ENCODE results near the gene HPS4. TPM values are rescaled to one million over a fixed set of nuclear protein-coding genes. Genes with fewer than 3 reads are reported as not detected.

Gene HPS4
- total RNA-seq, 1 experiment from 2014 or later: 35.4 TPM

- ATAC-seq (no peak), DNase-seq (ENCODE audit: low read depth, low spot score) (no peak)
- Histone ChIP-seq H3K27ac (ENCODE audit: low read depth, low read length) (no peak overlapping the region), H3K36me3 (ENCODE audit: control insufficient read depth in 1 of 2, insufficient read depth in 2 of 2, low read length in 2 of 2) (peaks cover 29 to 35% of the 10 kb centered on the region in 2 experiments; a peak in 3 of 4 replicates), H3K9me2 (ENCODE audit: insufficient read depth) (no peaks in the 10 kb centered on the region), H3K9me3 (ENCODE audit: control insufficient read depth in 1 of 2, insufficient read depth in 1 of 2, low read depth in 1 of 2, low read length in 2 of 2) (no peaks in the 10 kb centered on the region), H3K4me3 (replicated peaks in 1 of 2; ENCODE audit: low read depth in 1 of 2, low read length in 2 of 2) (no peak overlapping the region), H3K4me2 (ENCODE audit: low read length) (no peak overlapping the region), H3K27me3 (ENCODE audit: insufficient read depth, low read length) (no peaks in the 10 kb centered on the region), H3K4me1 (ENCODE audit: control insufficient read depth in 1 of 2, insufficient read depth in 2 of 2, low read length in 2 of 2) (peaks cover 0 to 7% of the 10 kb centered on the region in 2 experiments; a peak in 3 of 4 replicates), H3K9ac (ENCODE audit: low read length) (no peak overlapping the region), H3K79me2 (ENCODE audit: insufficient read depth, low read length) (peaks cover 14% of the 10 kb centered on the region), H4K20me1 (ENCODE audit: insufficient read depth) (peaks cover 4% of the 10 kb centered on the region; the same call in 1 of the 2 replicates), H2AFZ (ENCODE audit: low read depth, low read length, poor library complexity, severe bottlenecking) (no peak overlapping the region)
- ChIA-PET POLR2A (no interaction called here), RAD21 (ENCODE audit: low non-redundant PET in 1 of 2, low total read pairs in 2 of 2, uncharacterized antibody in 2 of 2, unreplicated experiment in 2 of 2) (interaction anchor here in 1 of 2 experiments (0.7 kb wide), 1 partner anchor 206 kb away, joined by 3 read pairs; no protein-coding TSS in a partner anchor), CTCF (interaction anchor here (0.6 to 3.9 kb wide), 3 partner anchors 68 to 99 kb away, joined by 3 to 35 read pairs (median 4); no protein-coding TSS in a partner anchor)
- BruUV-seq (replicated peaks): no TSS peak
- TF ChIP-seq POLR2AphosphoS5 (IDR thresholded peaks at IDR 0.05; ENCODE audit: low read depth, low read length): no peak
- TF ChIP-seq REST (IDR thresholded peaks at IDR 0.05; ENCODE audit: low read depth): no peak
- TF ChIP-seq EZH2 (IDR thresholded peaks at IDR 0.05): no peak
- TF ChIP-seq YY1 (IDR thresholded peaks at IDR 0.05; ENCODE audit: extremely low read depth, insufficient replicate concordance, low read depth, low read length): no peak
- intact Hi-C loops (cut with micrococcal nuclease): no loop called here
These were observed 20.4 kb downstream of the HPS4 start for GRCh38 chr22:26463101-26463661.
